ENCODE results near the gene PDXDC1.

GRCh38 chr16:15037745-15038144 lies 62.9 kb downstream of the PDXDC1 start:
- TF ChIP-seq PATZ1 (CRISPR knock-in tag; IDR thresholded peaks at IDR 0.05; ENCODE audit: borderline replicate concordance) (no peak), TOX (CRISPR knock-in tag; IDR thresholded peaks at IDR 0.05; ENCODE audit: borderline replicate concordance) (no peak), CREB5 (CRISPR knock-in tag; IDR thresholded peaks at IDR 0.05; ENCODE audit: low read depth) (no peak), ISL1 (CRISPR knock-in tag; IDR thresholded peaks at IDR 0.05) (no peak), OSR1 (CRISPR knock-in tag; IDR thresholded peaks at IDR 0.05) (no peak), TCF4 (CRISPR knock-in tag; IDR thresholded peaks at IDR 0.05; ENCODE audit: borderline replicate concordance) (no peak), POU6F1 (CRISPR knock-in tag; IDR thresholded peaks at IDR 0.05; ENCODE audit: borderline replicate concordance, low read depth) (no peak), ZFP3 (CRISPR knock-in tag; IDR thresholded peaks at IDR 0.05) (no peak), CSRNP3 (CRISPR knock-in tag; IDR thresholded peaks at IDR 0.05) (no peak), ZFP30 (CRISPR knock-in tag; IDR thresholded peaks at IDR 0.05) (no peak), CSDC2 (CRISPR knock-in tag; IDR thresholded peaks at IDR 0.05) (no peak), RARB (CRISPR knock-in tag; IDR thresholded peaks at IDR 0.05) (no peak), ZC3H10 (CRISPR knock-in tag; IDR thresholded peaks at IDR 0.05) (no peak), ARNTL (CRISPR knock-in tag; IDR thresholded peaks at IDR 0.05; ENCODE audit: borderline replicate concordance, low read depth) (no peak)

All from SK-N-SH treated with all-trans-retinoic acid at 6 μM for 48 hours (cell line).